Trophoblast cell (in vitro differentiated cells and primary cell): ENCODE measurements around the gene PARD6B.
A peak's percentile ranks its signal among the peaks of the same experiment; 100 is the strongest.

Experiments used
- DNase-seq, 2 donors: peaks; one replicate each; pipeline ENCODE4 v3.0.0-alpha.2; 2016
- H2AFZ ChIP-seq: 2 replicates; pipeline ENCODE4 v1.6.1; 2013; ENCODE audit warnings: low read length, moderate library complexity, mild to moderate bottlenecking; ENCODE audit not compliant: insufficient read depth, poor library complexity
- H2AK5ac ChIP-seq: 2 replicates; pipeline ENCODE4 v1.6.1; 2013; ENCODE audit warnings: mild to moderate bottlenecking, low read length
- H2BK120ac ChIP-seq: 2 replicates; pipeline ENCODE4 v1.6.1; 2013; ENCODE audit warnings: low read length, mild to moderate bottlenecking, moderate library complexity; ENCODE audit not compliant: insufficient read depth, poor library complexity
- H2BK12ac ChIP-seq: 2 replicates; pipeline ENCODE4 v1.6.1; 2013; ENCODE audit warnings: mild to moderate bottlenecking, low read length, moderate library complexity
- H2BK5ac ChIP-seq: 2 replicates; pipeline ENCODE4 v1.6.1; 2013; ENCODE audit warnings: low read length, low read depth, moderate library complexity, mild to moderate bottlenecking; ENCODE audit not compliant: poor library complexity
- H3K14ac ChIP-seq: 2 replicates; pipeline ENCODE4 v1.6.1; 2013; ENCODE audit warnings: mild to moderate bottlenecking, low read length
- H3K18ac ChIP-seq: 2 replicates; pipeline ENCODE4 v1.6.1; 2013; ENCODE audit warnings: mild to moderate bottlenecking, low read length
- H3K23ac ChIP-seq: 2 replicates; pipeline ENCODE4 v1.6.1; 2013; ENCODE audit warnings: low read length
- H3K27ac ChIP-seq: 2 replicates; pipeline ENCODE4 v1.5.1; 2013; ENCODE audit warnings: low read depth, mild to moderate bottlenecking, inconsistent platforms, low read length, moderate library complexity
- H3K27me3 ChIP-seq: 2 replicates; pipeline ENCODE4 v1.6.1; 2013; ENCODE audit warnings: inconsistent platforms, mild to moderate bottlenecking, low read length, moderate library complexity; ENCODE audit not compliant: insufficient read depth
- H3K36me3 ChIP-seq, 2 experiments: 1 replicate in 1 of 2; 2 replicates in 1 of 2; pipeline ENCODE4 v1.6.1; 2013; ENCODE audit warnings: low read length in 2 of 2, mild to moderate bottlenecking in 2 of 2, moderate library complexity in 1 of 2; ENCODE audit not compliant: insufficient read depth in 2 of 2, control insufficient read depth in 1 of 2
- H3K4ac ChIP-seq: 2 replicates; pipeline ENCODE4 v1.6.1; 2013; ENCODE audit warnings: low read depth, mild to moderate bottlenecking, low read length, moderate library complexity
- H3K4me1 ChIP-seq, 2 experiments: 1 replicate in 1 of 2; 2 replicates in 1 of 2; pipeline ENCODE4 v1.6.1; 2013; ENCODE audit warnings: low read length in 2 of 2, mild to moderate bottlenecking in 2 of 2, moderate library complexity in 1 of 2; ENCODE audit not compliant: insufficient read depth in 2 of 2, control insufficient read depth in 1 of 2
- H3K4me2 ChIP-seq: 2 replicates; pipeline ENCODE4 v1.6.1; 2013; ENCODE audit warnings: inconsistent platforms, mild to moderate bottlenecking, low read length, moderate library complexity
- H3K4me3 ChIP-seq: 2 replicates; pipeline ENCODE4 v1.5.1; 2013; ENCODE audit warnings: mild to moderate bottlenecking, low read depth, low read length, inconsistent platforms
- H3K79me1 ChIP-seq: one replicate; pipeline ENCODE4 v1.6.1; 2013; ENCODE audit warnings: low read length
- H3K79me2 ChIP-seq: 2 replicates; pipeline ENCODE4 v1.6.1; 2013; ENCODE audit warnings: low read length, mild to moderate bottlenecking; ENCODE audit not compliant: control insufficient read depth, insufficient read depth, poor library complexity
- H3K9ac ChIP-seq: 2 replicates; pipeline ENCODE4 v1.6.1; 2013; ENCODE audit warnings: mild to moderate bottlenecking, low read length
- H3K9me3 ChIP-seq: 2 replicates; pipeline ENCODE4 v1.6.1; 2013; ENCODE audit warnings: low read depth, mild to moderate bottlenecking, control low read depth, inconsistent platforms, low read length; ENCODE audit not compliant: insufficient read depth
- H4K12ac ChIP-seq: 2 replicates; pipeline ENCODE4 v1.6.1; 2013; ENCODE audit warnings: low read depth, mild to moderate bottlenecking, low read length, moderate library complexity
- H4K8ac ChIP-seq: 2 replicates; pipeline ENCODE4 v1.6.1; 2013; ENCODE audit warnings: low read depth, mild to moderate bottlenecking, low read length, moderate library complexity
- H4K91ac ChIP-seq: one replicate; pipeline ENCODE4 v1.6.1; 2013; ENCODE audit warnings: low read depth, mild to moderate bottlenecking, low read length, moderate library complexity
- WGBS: extraction: QIAGEN DNeasy Blood & Tissue Kit; methylation state at CpG from one replicate; pipeline ENCODE4 v1.1.7; 2013; ENCODE audit warnings: missing lambda C conversion rate; ENCODE audit not compliant: insufficient read length, insufficient coverage; ENCODE audit errors: extremely low coverage; 5-methylcytosine and 5-hydroxymethylcytosine counted together

Gene PARD6B

DNA sequence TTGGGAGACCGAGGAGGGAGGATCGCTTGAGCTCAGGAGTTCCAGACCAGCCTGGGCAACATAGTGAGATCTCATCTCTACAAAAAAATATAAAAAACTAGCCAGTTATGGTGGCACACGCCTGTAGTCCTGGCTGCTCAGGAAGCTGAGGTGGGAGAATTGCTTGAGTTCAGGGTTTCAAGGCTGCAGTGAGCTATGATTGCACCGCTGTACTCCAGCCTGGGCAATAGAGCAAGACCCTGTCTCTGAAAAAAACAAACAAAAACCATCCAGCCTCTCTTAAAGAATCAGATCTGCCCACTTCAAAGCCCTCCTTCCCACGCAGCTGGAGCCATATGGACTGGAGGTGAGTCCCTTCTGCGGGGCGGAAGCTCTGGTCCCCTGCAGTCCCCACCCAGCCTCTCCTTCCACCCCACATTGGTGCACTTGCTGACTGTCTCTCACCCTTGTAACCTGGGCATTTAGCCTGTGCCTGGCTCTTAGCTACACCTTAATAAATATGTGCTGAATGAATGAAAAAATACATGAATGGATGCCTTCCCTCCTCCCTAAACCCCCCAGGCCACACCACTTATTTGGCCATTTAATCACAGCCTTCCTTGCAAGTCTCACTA is 7.2 kb upstream of the PARD6B start:
- no peak for DNase-seq
- peak overlapping the region; percentile 94 for H4K91ac ChIP-seq
- peak overlapping the region; percentile 98 for H2BK120ac ChIP-seq
- H2AK5ac ChIP-seq: peak overlapping the region; percentile 99
- H3K27me3 ChIP-seq: no peaks in the 10 kb centered on the region
- H3K4me2 ChIP-seq: peak overlapping the region; percentile 64
- H3K9ac ChIP-seq: no peak overlapping the region
- peak overlapping the region; percentile 99 for H2BK12ac ChIP-seq
- H3K4me1 ChIP-seq: peaks cover 20 to 29% of the 10 kb centered on the region in 2 experiments
- H4K12ac ChIP-seq: peak overlapping the region; percentile 74
- H2AFZ ChIP-seq: peak overlapping the region; percentile 43
- peak overlapping the region; percentile 84 for H3K18ac ChIP-seq
- H2BK5ac ChIP-seq: peak overlapping the region; percentile 95
- H3K79me1 ChIP-seq: peaks cover 25% of the 10 kb centered on the region
- H4K8ac ChIP-seq: peak overlapping the region; percentile 89
- no peak overlapping the region for H3K23ac ChIP-seq
- peak overlapping the region; percentile 94 for H3K14ac ChIP-seq
- peaks cover 3% of the 10 kb centered on the region for H3K79me2 ChIP-seq
- WGBS: no CpG with 5 or more reads among the region's 7 CpGs
- peak overlapping the region; percentile 90 for H3K27ac ChIP-seq
- peaks cover 1% of the 10 kb centered on the region for H3K9me3 ChIP-seq
- H3K36me3 ChIP-seq: no peaks in the 10 kb centered on the region
- no peak overlapping the region for H3K4me3 ChIP-seq
- H3K4ac ChIP-seq: peak overlapping the region; percentile 65

DNA sequence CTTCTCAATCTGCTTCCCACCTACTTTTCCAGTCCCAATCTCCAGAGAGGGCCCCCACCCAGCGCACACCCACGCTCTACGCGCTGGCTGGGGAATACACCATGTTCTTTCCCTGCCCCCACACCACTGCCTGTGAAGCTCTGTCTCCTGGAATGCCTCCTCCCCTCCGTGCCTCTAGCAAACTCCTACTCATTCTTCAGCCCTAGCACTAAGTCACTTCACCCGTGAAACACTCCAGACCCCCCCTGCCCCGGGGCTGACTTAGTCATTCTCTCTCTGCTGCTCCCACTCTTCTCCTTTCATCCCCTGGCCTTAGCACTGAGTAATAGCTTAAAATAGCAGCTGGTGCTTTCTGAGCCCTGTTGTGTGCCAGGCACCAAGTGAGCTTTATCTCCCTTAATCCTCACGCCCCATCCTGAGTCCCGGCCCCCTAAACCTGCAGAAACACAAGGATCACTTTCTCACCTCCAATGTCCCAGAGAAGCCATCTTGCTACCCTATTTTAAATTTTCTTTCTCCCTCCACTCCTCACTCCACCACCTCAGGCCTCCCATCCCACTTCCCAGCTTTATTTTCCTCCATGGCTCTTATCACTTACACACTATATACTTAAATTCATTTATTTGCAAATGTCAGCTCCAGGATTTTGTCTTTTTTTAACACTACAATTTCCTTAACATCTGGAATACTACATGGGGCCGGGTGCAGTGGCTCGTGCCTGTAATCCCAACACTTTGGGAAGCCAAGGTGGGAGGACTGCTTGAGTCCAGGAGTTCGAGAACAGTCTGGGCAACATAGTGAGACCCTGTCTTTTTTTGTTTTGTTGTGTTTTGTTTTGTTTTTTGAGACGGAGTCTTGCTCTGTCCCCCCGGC is 6.3 kb upstream of the PARD6B start:
- H3K18ac ChIP-seq: peak overlapping the region; percentile 84
- no peaks in the 10 kb centered on the region for H3K36me3 ChIP-seq
- peaks cover 3% of the 10 kb centered on the region for H3K79me2 ChIP-seq
- peak overlapping the region; percentile 89 for H4K8ac ChIP-seq
- H2BK12ac ChIP-seq: peak overlapping the region; percentile 99
- H3K4me1 ChIP-seq: peaks cover 26 to 36% of the 10 kb centered on the region in 2 experiments
- H3K79me1 ChIP-seq: peaks cover 26% of the 10 kb centered on the region
- no peak overlapping the region for H3K23ac ChIP-seq
- H2AK5ac ChIP-seq: peak overlapping the region; percentile 70
- H2AFZ ChIP-seq: peak overlapping the region; percentile 35
- peak overlapping the region; percentile 98 for H2BK120ac ChIP-seq
- peak overlapping the region; percentile 94 for H4K91ac ChIP-seq
- H3K27me3 ChIP-seq: no peaks in the 10 kb centered on the region
- H3K14ac ChIP-seq: peak overlapping the region; percentile 94
- H3K4ac ChIP-seq: peak overlapping the region; percentile 65
- H2BK5ac ChIP-seq: peak overlapping the region; percentile 95
- no peak overlapping the region for H3K9ac ChIP-seq
- H3K4me3 ChIP-seq: no peak overlapping the region
- H4K12ac ChIP-seq: peak overlapping the region; percentile 74
- H3K27ac ChIP-seq: peak overlapping the region; percentile 94
- H3K4me2 ChIP-seq: peak overlapping the region; percentile 64
- peaks cover 1% of the 10 kb centered on the region for H3K9me3 ChIP-seq
- no CpG with 5 or more reads among the region's 14 CpGs for WGBS
- DNase-seq: peak; percentile 35 to 41

DNA sequence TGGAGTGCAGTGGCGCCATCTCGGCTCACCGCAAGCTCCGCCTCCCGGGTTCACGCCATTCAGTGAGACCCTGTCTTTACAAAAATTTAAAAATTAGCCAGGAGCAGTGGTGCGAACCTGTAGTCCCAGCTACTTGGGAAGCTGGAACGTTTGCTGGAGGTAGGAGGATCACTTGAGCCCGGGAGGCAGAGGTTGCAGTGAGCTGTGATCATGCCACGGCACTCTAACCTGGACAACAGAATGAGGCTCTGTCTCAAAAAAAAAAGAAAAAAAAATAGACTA is 5.7 kb upstream of the PARD6B start:
- Histone ChIP-seq H3K36me3 (no peaks in the 10 kb centered on the region), H3K27me3 (no peaks in the 10 kb centered on the region), H3K79me1 (peaks cover 31% of the 10 kb centered on the region), H2BK120ac (peak overlapping the region; percentile 90), H3K4ac (peak overlapping the region; percentile 56), H4K8ac (peak overlapping the region; percentile 63), H3K4me3 (no peak overlapping the region), H3K79me2 (peaks cover 3% of the 10 kb centered on the region), H2BK5ac (peak overlapping the region; percentile 86), H2BK12ac (peak overlapping the region; percentile 87), H3K4me1 (peaks cover 28 to 39% of the 10 kb centered on the region in 2 experiments), H3K4me2 (no peak overlapping the region), H3K9me3 (peaks cover 1% of the 10 kb centered on the region), H3K23ac (no peak overlapping the region), H2AFZ (peak overlapping the region; percentile 35), H4K91ac (peak overlapping the region; percentile 78), H3K27ac (peak overlapping the region; percentile 94), H4K12ac (no peak overlapping the region), H3K14ac (peak overlapping the region; percentile 53), H3K9ac (no peak overlapping the region), H3K18ac (no peak overlapping the region), H2AK5ac (peak overlapping the region; percentile 70)
- no CpG with 5 or more reads among the region's 10 CpGs for WGBS
- no peak for DNase-seq

DNA sequence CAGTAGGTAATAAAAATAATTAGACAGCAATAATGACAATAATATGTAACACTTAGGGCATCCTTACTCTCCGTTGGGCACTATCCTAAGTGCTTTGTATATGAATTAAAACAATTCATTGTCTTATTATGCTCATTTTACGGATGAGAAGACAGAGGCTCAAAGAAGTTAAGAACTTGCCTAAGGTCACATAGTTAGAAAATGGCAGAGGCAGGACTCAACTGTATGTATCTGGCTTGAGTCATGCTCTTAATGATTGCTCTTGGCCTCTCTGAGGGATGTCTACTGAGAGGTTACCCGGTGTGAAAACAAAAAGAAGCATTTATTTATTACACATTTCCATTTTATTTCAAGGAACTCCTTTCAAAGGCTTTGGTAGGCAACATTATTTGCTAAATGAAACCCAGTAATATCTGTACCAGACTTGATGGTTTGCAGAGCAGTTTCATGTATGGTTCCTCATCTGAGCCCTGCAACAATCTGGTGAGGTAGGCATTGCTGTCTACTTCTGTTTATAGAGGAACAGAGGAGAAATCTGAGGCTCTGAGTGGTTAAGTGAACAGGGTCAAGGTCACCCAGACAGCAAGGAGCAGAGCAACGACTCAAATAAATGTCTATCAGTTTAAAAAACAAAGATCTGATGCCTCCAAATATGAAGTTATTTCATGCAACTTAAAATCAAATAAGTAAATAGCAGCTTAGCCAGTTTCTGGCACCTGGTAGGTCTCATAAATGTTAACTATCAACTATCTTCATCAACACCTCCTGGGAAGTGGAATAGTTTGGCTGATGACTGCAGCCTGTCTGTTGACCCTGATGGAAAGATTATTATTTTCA is 4.2 kb upstream of the PARD6B start:
- Histone ChIP-seq H3K14ac (no peak overlapping the region), H3K27me3 (no peaks in the 10 kb centered on the region), H3K27ac (no peak overlapping the region), H4K91ac (no peak overlapping the region), H3K79me1 (peaks cover 40% of the 10 kb centered on the region), H2BK5ac (no peak overlapping the region), H3K18ac (no peak overlapping the region), H2AFZ (no peak overlapping the region), H3K4me1 (peaks cover 28 to 39% of the 10 kb centered on the region in 2 experiments), H3K4me3 (no peak overlapping the region), H2AK5ac (no peak overlapping the region), H2BK120ac (no peak overlapping the region), H3K9me3 (peaks cover 1% of the 10 kb centered on the region), H3K4ac (no peak overlapping the region), H3K4me2 (no peak overlapping the region), H3K23ac (no peak overlapping the region), H3K36me3 (no peaks in the 10 kb centered on the region), H4K8ac (no peak overlapping the region), H2BK12ac (no peak overlapping the region), H3K9ac (no peak overlapping the region), H4K12ac (no peak overlapping the region), H3K79me2 (peaks cover 11% of the 10 kb centered on the region)
- no CpG with 5 or more reads among the region's 4 CpGs for WGBS
- no peak for DNase-seq
